IPS-11a (cell line): ENCODE data around the gene CELF2.
"Not testable (repeated sequence)": the region's sequence is repeated elsewhere in the genome, so short reads cannot be mapped to it uniquely, and the experiment has no call there.

Experiments used
- H3K4me3 ChIP-seq: one replicate; pipeline ENCODE4 v1.5.1; 2013; ENCODE audit warnings: low read depth, low read length, control low read depth

The CELF2 gene

DNA sequence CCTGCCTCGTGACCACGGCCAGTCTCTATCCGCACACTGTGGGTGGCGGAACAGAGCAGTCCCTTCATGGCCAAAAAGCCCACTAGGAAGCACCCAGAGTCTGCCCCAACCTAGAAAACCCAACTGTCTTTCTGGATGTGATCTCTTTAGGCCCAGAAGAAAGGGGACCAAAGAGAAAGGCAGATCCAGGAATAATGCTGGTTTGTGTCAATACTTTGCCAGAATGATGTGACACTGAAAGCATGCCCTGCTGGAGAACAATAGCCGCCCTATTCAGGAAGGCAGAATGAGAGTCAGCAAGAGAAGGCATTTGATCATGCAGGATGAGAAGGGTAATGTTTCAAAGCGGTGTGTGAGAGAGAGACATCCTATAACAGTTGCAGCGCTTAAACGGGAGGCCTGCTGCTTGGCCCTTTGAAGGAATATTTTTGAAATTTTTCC, 319.1 kb downstream of the CELF2 start:
- H3K4me3 ChIP-seq = no peak overlapping the region

DNA sequence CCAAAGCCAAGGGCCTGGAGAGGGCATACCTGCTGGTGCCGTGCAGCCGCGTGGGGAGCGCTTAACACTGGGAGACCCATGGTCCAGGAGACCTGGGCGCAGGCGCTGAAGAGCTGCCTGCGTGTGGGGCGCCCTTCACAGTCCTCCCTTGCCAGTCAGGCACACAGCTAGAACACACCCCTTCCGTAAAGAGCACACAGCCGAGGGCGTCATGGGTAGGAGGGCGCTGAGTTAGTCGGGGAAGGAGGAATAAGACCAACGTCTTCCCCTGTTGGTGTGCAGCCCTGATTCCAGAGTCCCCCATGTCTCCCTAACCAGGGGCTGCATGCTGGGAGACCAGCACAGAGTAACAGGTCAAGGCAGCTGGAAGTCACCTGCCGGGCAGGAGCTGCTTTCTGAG, 319.8 kb downstream of the CELF2 start:
- no peak overlapping the region for H3K4me3 ChIP-seq

- no peak overlapping the region for H3K4me3 ChIP-seq
These were observed 320.6 kb downstream of the CELF2 start for GRCh38 chr10:11338160-11338844.

DNA sequence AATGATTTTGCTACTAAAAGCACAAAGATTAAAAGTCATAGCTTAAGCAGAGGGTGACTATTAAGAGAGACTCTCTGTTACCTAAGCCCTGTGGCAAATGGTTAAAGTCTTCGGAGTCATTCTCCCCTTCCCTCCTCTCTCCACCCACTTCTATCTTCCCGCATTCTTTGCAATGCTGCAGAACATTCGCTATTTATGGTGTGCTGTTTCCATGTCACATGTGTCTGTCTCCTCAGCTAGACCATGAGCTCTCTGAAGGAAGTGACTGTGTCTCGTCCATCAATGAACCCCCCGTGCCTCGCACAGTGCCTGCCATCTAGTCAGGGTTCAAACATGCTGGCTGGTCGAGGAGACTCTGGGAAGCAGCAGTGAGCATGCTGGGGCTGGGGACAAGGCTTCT, 321.3 kb downstream of the CELF2 start:
- H3K4me3 ChIP-seq = no peak overlapping the region

GRCh38 chr10:11339660-11340059, 322.0 kb downstream of the CELF2 start:
- H3K4me3 ChIP-seq = no peak overlapping the region

DNA sequence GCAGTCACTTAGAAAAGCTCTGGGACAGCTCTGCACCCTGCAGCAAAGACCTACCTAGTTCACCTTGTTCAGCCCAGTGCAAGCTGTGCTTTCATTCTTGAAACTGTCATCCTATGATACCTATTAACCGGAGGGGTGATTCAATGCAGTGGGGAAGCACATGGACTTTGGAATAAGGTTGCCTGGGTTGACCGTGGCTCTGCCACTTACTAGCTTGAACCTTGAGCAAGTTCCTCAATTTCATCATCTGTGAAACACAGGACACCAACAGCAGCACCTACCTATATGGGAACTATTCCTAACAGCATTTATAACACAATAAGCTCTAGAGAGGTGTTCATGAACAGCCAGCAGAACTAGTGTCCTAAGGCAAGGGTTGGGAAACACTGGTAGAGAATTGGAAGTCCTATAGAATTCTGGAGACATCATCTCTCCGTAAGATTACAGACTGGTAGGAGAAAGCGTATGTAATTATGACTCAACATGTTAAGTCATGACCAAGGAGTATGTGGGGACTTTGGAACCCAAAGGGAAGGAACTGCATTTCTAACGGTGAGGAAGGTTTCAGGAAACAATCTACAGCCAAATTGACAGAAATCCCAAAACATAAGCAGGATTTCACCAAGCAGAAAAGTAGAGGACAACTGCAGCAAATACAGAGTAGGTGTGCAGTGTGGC, 323.8 kb downstream of the CELF2 start:
- no peak overlapping the region for H3K4me3 ChIP-seq

DNA sequence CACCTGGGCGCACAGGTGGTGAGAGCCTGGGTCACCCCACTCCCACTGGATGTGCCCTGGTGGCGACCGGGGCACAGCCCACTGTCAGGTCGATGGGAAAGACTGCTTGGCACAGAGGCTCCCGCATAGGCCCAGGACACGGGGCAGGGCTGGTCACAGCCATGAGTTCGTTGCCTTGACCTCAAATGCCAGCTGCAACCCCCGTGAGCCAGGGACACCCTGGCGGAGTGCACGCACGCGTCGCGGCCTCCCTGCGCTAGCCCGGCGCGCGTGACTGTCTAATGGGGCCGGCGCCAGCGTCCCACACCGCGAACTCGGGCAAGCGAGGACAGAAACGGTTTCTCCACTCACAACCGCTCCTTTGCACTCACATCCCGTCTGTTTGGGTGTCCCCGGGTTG, 326.4 kb downstream of the CELF2 start:
- H3K4me3 ChIP-seq = no peak overlapping the region

DNA sequence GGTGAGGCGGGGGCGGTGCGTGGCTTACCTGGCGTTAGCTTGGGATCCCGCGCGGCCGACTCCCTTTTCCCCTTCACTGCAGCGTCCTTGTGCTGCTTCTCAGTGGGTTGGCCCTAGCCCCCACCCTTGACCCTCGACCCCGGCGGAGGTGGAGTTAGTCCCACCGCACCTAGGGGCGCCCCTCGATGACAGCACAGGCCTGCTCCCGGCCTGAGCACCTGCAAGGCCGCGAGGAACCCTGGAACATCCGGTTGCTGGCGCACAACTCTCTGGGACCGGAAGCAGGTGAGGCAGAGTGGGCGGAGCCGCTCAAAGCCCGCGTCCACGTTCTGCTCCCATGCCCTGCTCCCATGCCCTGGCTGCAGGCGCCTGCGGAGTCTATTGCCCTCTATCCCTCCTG, 326.9 kb downstream of the CELF2 start:
- no peak overlapping the region for H3K4me3 ChIP-seq

GRCh38 chr10:11345224-11346054, 327.8 kb downstream of the CELF2 start:
- H3K4me3 ChIP-seq = no peak overlapping the region

- not testable (repeated sequence) for H3K4me3 ChIP-seq
These were observed 329.9 kb downstream of the CELF2 start for GRCh38 chr10:11347580-11347979.

- H3K4me3 ChIP-seq = no peak overlapping the region
These were observed 334.1 kb downstream of the CELF2 start for GRCh38 chr10:11351801-11352200.

- no peak overlapping the region for H3K4me3 ChIP-seq
These were observed 335.6 kb downstream of the CELF2 start for GRCh38 chr10:11353006-11353896.

DNA sequence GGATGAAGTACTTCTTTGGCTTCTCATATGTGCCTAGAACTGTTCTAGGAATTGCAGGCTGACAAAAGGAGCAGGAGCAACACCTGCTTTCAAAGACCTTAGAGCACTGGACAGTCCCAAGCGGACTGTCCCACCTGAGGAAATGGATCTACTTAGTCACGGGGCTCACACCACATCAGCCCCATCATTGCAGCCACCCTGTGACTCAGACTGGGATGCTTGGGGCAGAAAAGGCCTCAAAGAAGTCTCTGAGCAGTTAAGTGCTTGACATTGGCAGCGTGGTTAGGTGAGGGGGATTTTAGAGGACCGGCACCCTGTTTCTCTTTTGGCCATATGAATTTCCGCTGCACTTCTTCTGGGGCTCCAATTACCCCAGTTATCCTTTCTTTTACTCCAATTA, 337.2 kb downstream of the CELF2 start:
- H3K4me3 ChIP-seq = no peak overlapping the region

- H3K4me3 ChIP-seq = no peak overlapping the region
These were observed 337.9 kb downstream of the CELF2 start for GRCh38 chr10:11355592-11355991.

DNA sequence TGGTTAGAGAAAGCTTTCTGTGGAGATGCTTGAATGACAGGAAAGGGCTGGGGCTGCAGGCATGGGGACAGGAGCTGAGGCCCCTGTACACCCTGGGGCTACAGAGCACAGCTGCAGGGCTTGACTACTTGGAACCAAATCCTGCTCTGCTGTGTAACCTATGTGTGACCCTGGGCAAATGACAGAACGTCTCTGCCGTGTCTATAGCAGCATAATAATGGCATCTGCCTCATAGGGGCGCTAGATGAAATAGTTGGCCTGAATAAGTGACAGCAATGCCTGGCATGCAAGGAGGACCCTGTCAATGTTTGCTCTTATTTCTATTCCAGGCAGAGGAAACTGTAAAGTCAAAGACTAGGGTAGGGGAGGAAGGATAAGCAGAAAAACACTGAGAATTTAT, 339.8 kb downstream of the CELF2 start:
- H3K4me3 ChIP-seq = no peak overlapping the region

DNA sequence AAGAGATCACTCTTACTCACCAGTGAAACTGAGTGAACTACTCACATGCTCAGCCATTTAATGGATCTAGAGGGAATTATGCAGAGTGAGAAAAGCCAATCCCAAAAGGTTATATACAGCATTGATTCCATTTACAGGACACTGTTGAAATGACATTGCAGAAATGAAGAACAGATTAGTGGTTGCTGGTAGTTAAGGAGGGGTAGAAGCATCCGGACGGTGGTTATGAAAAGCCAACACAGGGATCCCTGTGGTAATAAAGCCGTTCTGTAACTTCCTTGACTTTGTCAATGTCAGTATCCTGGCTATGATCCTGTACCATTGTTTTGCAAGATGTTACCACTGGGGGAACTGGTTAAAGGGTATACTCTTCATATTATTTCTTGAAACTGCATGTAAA, 340.3 kb downstream of the CELF2 start:
- no peak overlapping the region for H3K4me3 ChIP-seq

- H3K4me3 ChIP-seq = no peak overlapping the region
These were observed 341.4 kb downstream of the CELF2 start for GRCh38 chr10:11358923-11359575.

- no peak overlapping the region for H3K4me3 ChIP-seq
These were observed 342.2 kb downstream of the CELF2 start for GRCh38 chr10:11359869-11360268.

DNA sequence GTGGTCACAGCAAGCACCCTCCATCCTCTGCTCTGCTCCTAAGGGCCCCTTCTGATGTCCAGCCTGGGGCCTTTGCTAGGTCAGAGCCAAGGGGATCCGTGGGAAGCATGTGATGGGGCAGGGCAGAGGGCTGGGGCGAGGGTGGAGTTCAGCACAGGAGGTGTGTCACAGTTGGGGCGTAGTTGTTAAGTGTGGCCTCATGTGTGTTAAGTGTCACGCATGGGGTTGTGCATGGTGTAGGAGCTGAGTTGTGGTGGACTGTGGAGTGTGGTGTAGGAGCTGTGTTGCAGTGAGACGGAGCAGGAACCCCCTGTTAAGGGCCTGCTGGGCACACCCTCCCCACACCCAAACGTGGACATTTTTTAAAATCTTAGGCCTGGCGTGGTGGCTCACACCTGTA, 345.8 kb downstream of the CELF2 start:
- no peak overlapping the region for H3K4me3 ChIP-seq

DNA sequence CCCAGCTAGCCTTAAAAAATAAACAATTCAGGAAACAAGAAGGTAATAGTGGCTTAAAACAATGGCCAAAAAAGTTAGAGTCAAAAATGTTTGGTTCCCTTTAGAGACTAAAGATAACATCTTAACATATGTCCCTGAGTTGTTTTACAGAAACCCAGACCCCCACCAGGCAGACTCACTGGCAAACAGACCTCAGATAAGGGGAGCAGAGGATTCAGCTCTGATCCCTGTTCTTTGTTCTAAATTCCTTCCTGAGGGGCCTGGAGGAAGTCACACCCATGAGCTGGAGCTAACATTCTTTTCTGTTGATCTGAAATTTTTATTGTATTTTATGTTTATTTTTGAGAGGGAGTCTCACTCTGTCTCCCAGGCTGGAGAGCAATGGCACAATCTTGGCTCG, 346.6 kb downstream of the CELF2 start:
- no peak overlapping the region for H3K4me3 ChIP-seq
